SU-DHL-6 (cell line): ENCODE data around the gene FAM163A.

ENCODE experiments used
- CTCF ChIP-seq: fragments of 200-600 bp; sonication (generic); IDR thresholded peaks from one replicate; pipeline ENCODE4 v1.5.1; 2017; ENCODE audit warnings: antibody characterized with exemption, mild to moderate bottlenecking, low read length, moderate library complexity; ENCODE audit not compliant: insufficient read depth, poor library complexity, severe bottlenecking
- EZH2phosphoT487 ChIP-seq: fragments of 200-600 bp; sonication (generic), shearing (Covaris generic); conservative IDR thresholded peaks from 2 replicates; pipeline ENCODE4 v1.6.1; 2018; ENCODE audit warnings: mild to moderate bottlenecking, antibody characterized with exemption, low read length, moderate library complexity, mixed read lengths

- TF ChIP-seq CTCF = no peak
- TF ChIP-seq EZH2phosphoT487 = no peak
Observed at GRCh38 chr1:179824265-179824664, 81.2 kb downstream of the FAM163A start.
